ENCODE data around the gene PLCZ1. TPM values are rescaled to one million over a fixed set of nuclear protein-coding genes. Genes with fewer than 3 reads are reported as not detected.
A peak's percentile ranks its signal among the peaks of the same experiment; 100 is the strongest.

Gene PLCZ1
- total and polyA plus RNA-seq, 4 donors: 0.42 TPM; not detected in 3

DNA sequence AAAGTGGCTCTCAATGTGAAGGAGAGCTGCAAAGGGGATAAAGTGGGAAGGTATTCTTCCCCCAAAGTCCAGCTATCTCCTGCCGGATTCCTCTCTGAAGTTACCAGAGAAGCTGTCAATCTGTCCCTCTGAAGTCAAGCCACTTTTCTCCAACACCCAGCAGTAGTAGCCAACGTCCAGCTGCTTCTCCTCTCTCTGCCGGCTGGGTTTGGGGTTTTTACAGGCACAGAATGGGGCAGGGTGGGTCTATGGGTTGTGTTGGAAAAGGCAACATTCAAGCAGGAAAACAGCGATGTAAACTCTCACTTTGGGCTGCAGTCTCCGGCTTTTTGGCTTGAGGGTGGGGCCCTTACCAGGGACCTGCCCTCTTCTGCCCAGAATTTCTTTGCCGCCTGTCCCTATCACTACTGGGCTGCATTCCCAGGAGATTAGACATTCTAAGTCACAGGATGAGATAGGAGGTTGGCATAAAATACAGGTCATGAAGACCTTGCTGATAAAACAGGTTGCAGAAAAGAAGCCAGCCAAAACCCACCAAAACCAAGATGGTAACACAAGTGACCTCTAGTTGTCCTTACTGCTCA is 16.4 kb upstream of the PLCZ1 start (continued):
- TF ChIP-seq, protein P1, sequence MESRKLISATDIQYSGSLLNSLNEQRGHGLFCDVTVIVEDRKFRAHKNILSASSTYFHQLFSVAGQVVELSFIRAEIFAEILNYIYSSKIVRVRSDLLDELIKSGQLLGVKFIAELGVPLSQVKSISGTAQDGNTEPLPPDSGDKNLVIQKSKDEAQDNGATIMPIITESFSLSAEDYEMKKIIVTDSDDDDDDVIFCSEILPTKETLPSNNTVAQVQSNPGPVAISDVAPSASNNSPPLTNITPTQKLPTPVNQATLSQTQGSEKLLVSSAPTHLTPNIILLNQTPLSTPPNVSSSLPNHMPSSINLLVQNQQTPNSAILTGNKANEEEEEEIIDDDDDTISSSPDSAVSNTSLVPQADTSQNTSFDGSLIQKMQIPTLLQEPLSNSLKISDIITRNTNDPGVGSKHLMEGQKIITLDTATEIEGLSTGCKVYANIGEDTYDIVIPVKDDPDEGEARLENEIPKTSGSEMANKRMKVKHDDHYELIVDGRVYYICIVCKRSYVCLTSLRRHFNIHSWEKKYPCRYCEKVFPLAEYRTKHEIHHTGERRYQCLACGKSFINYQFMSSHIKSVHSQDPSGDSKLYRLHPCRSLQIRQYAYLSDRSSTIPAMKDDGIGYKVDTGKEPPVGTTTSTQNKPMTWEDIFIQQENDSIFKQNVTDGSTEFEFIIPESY (IDR thresholded peaks at IDR 0.05): no peak
- TF ChIP-seq RAD21 (IDR thresholded peaks at IDR 0.05) (no peak), EGR1 (IDR thresholded peaks at IDR 0.05; ENCODE audit: low read depth in 2 of 2) (no peak), FOXA2 (IDR thresholded peaks at IDR 0.05) (no peak), JUND (IDR thresholded peaks at IDR 0.05) (no peak)
- TF ChIP-seq, protein P2, sequence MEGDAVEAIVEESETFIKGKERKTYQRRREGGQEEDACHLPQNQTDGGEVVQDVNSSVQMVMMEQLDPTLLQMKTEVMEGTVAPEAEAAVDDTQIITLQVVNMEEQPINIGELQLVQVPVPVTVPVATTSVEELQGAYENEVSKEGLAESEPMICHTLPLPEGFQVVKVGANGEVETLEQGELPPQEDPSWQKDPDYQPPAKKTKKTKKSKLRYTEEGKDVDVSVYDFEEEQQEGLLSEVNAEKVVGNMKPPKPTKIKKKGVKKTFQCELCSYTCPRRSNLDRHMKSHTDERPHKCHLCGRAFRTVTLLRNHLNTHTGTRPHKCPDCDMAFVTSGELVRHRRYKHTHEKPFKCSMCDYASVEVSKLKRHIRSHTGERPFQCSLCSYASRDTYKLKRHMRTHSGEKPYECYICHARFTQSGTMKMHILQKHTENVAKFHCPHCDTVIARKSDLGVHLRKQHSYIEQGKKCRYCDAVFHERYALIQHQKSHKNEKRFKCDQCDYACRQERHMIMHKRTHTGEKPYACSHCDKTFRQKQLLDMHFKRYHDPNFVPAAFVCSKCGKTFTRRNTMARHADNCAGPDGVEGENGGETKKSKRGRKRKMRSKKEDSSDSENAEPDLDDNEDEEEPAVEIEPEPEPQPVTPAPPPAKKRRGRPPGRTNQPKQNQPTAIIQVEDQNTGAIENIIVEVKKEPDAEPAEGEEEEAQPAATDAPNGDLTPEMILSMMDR (IDR thresholded peaks at IDR 0.05; ENCODE audit: low read depth, low read length, missing input control): no peak

- 32% methylated on average over 16 of the region's 16 CpGs for WGBS
- Histone ChIP-seq H3K9ac (ENCODE audit: low read depth in 1 of 2, low read length in 2 of 2) (no peak overlapping the region), H3K9me3 (ENCODE audit: control insufficient read depth in 4 of 4, low read length in 3 of 4) (no peaks in the 10 kb centered on the region), H3K27ac (ENCODE audit: low read depth in 1 of 2, low read length in 2 of 2) (no peak overlapping the region), H3K4me3 (ENCODE audit: low read depth in 1 of 3, low read length in 3 of 3) (peak overlapping the region in 2 of 3 donors; percentile 18 to 30), H3K27me3 (ENCODE audit: control insufficient read depth in 4 of 4, insufficient read depth in 4 of 4, low read length in 3 of 4) (no peaks in the 10 kb centered on the region), H3K4me1 (ENCODE audit: control insufficient read depth in 4 of 4, insufficient read depth in 4 of 4, low read length in 3 of 4) (peaks cover 2 to 28% (median 21%) of the 10 kb centered on the region in 4 donors), H3K36me3 (ENCODE audit: control insufficient read depth in 4 of 4, insufficient read depth in 3 of 4, low read depth in 1 of 4, low read length in 3 of 4) (no peaks in the 10 kb centered on the region)
- TF ChIP-seq, protein P2 (IDR thresholded peaks at IDR 0.05; ENCODE audit: low read depth, low read length, missing input control): no peak
- TF ChIP-seq RXRA (IDR thresholded peaks at IDR 0.05): peak in 1 of 2 donors; percentile 32
- TF ChIP-seq HNF4A (conservative IDR thresholded peaks at IDR 0.05): peak; percentile 9 to 18
- no peak for DNase-seq (ENCODE audit: low spot score)
Measured at GRCh38 chr12:18753481-18754123, 15.8 kb upstream of the PLCZ1 start.

DNA sequence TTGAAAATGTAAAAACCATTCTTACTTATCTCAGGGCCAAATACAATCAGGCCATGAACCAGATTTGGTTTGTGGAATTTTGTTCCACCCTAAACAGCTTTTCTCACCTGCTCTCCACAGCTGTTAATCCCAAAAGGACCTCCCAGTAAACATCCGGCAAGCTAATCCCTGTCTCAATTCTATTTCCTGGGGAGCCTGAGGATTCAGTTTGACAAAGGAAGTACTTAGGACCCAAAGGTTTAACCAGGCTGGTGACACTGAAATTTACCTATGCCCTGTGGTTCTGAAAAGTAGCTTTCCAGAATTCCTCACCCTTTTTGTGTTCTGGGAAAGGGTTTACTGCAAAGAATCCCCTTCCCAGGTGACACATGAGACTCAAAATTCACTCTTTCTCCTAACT is 15.1 kb upstream of the PLCZ1 start:
- Histone ChIP-seq H3K4me1 (ENCODE audit: control insufficient read depth in 4 of 4, insufficient read depth in 4 of 4, low read length in 3 of 4) (peaks cover 2 to 28% (median 21%) of the 10 kb centered on the region in 4 donors), H3K9me3 (ENCODE audit: control insufficient read depth in 4 of 4, low read length in 3 of 4) (no peaks in the 10 kb centered on the region), H3K36me3 (ENCODE audit: control insufficient read depth in 4 of 4, insufficient read depth in 3 of 4, low read depth in 1 of 4, low read length in 3 of 4) (no peaks in the 10 kb centered on the region), H3K4me3 (ENCODE audit: low read depth in 1 of 3, low read length in 3 of 3) (no peak overlapping the region), H3K27ac (ENCODE audit: low read depth in 1 of 2, low read length in 2 of 2) (no peak overlapping the region), H3K27me3 (ENCODE audit: control insufficient read depth in 4 of 4, insufficient read depth in 4 of 4, low read length in 3 of 4) (no peaks in the 10 kb centered on the region), H3K9ac (ENCODE audit: low read depth in 1 of 2, low read length in 2 of 2) (no peak overlapping the region)
- no peak for TF ChIP-seq NR2F2 (IDR thresholded peaks at IDR 0.05)
- no peak for TF ChIP-seq FOXA2 (IDR thresholded peaks at IDR 0.05)
- no peak for TF ChIP-seq FOXA1 (IDR thresholded peaks at IDR 0.05)
- no peak for TF ChIP-seq SP1 (IDR thresholded peaks at IDR 0.05)
- TF ChIP-seq HNF4G (IDR thresholded peaks at IDR 0.05): no peak
- TF ChIP-seq, protein P1 (IDR thresholded peaks at IDR 0.05): no peak
- TF ChIP-seq JUND (IDR thresholded peaks at IDR 0.05): no peak
- no peak for TF ChIP-seq GABPA (IDR thresholded peaks at IDR 0.05 in 1 of 2, conservative IDR thresholded peaks at IDR 0.05 in 1 of 2)
- no peak for TF ChIP-seq MAX (IDR thresholded peaks at IDR 0.05)
- WGBS: 91% methylated on average over 1 of the region's 1 CpG
- DNase-seq (ENCODE audit: low spot score): no peak
